Heart left ventricle (tissue), 13 donors: Measurements from ENCODE around the gene PIP5K1B.
A peak's percentile ranks its signal among the peaks of the same experiment; 100 is the strongest.

Experiments
- CTCF ChIP-seq, 12 donors: fragments of 200-600 bp; sonication (generic) in 4 of 12; IDR thresholded peaks; one replicate each; pipeline versions ENCODE4 v1.5.0 to v1.8.0; 2018 to 2022; ENCODE audit warnings: antibody characterized with exemption in 12 of 12, mild to moderate bottlenecking in 5 of 12
- POLR2A ChIP-seq, 2 donors: fragments of 450-650 bp; IDR thresholded peaks; one replicate each; pipeline ENCODE4 v1.6.1; 2017; ENCODE audit warnings: antibody characterized with exemption in 2 of 2, mild to moderate bottlenecking in 2 of 2, moderate library complexity in 2 of 2
- donor health status: ischemic (EF 13 %, LVEDD 7.1; RV severe dilation, severe dysfunction).
- donor health status: DM: no; HTN: yes; CAD: no.
- donor health status: DM: no; HTN: no; CAD: no.
- donor health status: ischemic (EF 25% LVEDD 6.9; RV normal size, moderate dysfunction).
- donor health status: ischemic (EF 25% LVEDD 5.7; RV mildly dilated, moderate dysfunction).
- donor health status: ischemic (EF 35%, LVEDD 5.7; RV mildly dilated, moderate dysfunction).
- donor health status: nonischemic (EF 11% LVEDD 7.7; RV severe dilation, severe dysfunction).
- donor health status: DM: yes; HTN: yes; CAD: no.
- donor health status: PGD.
- donor health status: ischemic (EF 29% LVEDD 5.4; RV normal size, mild dysfunction).
- donor health status: nonischemic (EF 23%, LVEDD 6.1; RV moderate dilation, normal function).

GRCh38 chr9:68685770-68686169 lies 19.3 kb upstream of the PIP5K1B start:
- no peak for TF ChIP-seq POLR2A (IDR thresholded peaks at IDR 0.05)
- TF ChIP-seq CTCF (IDR thresholded peaks at IDR 0.05) = peak in 7 of 12 donors; percentile 9 to 31 (median 20)
